WTC11 (cell line): ENCODE data around the gene FBXW4. TPM values are rescaled to one million over a fixed set of nuclear protein-coding genes. Genes with fewer than 3 reads are reported as not detected.

Source experiments
- AR ChIP-seq: fragments of 250-450 bp; sonication (Bioruptor Pico); IDR thresholded peaks from 2 replicates; pipeline ENCODE4 v1.9.0; 2021; ENCODE audit warnings: mild to moderate bottlenecking
- ARID4B ChIP-seq: sonication (generic); formaldehyde crosslinking; IDR thresholded peaks from 2 replicates; pipeline ENCODE4 v1.8.0; 2023; ENCODE audit warnings: missing genetic modification reagents, mild to moderate bottlenecking, borderline replicate concordance
- CREB1 ChIP-seq: sonication (generic); formaldehyde crosslinking; IDR thresholded peaks from 2 replicates; pipeline ENCODE4 v1.8.0; 2023; ENCODE audit warnings: mild to moderate bottlenecking, missing genetic modification reagents
- CREM ChIP-seq: sonication (generic); formaldehyde crosslinking; IDR thresholded peaks from 2 replicates; pipeline ENCODE4 v1.8.1; 2022; ENCODE audit warnings: mild to moderate bottlenecking, missing genetic modification reagents, moderate library complexity
- CTCF ChIP-seq: fragments of 200-600 bp; IDR thresholded peaks from 2 replicates; pipeline ENCODE4 v1.8.0; 2022; ENCODE audit warnings: antibody characterized with exemption
- ERG ChIP-seq: fragments of 250-450 bp; sonication (Bioruptor Pico); IDR thresholded peaks from 2 replicates; pipeline ENCODE4 v1.8.0; 2021; ENCODE audit warnings: mild to moderate bottlenecking
- GRHL2 ChIP-seq: fragments of 250-450 bp; sonication (Bioruptor Pico); IDR thresholded peaks from 2 replicates; pipeline ENCODE4 v1.8.0; 2022; ENCODE audit warnings: mild to moderate bottlenecking, moderate library complexity; ENCODE audit not compliant: insufficient replicate concordance, severe bottlenecking
- NFATC4 ChIP-seq: fragments of 250-450 bp; sonication (Bioruptor Pico); IDR thresholded peaks from 2 replicates; pipeline ENCODE4 v1.9.0; 2021; ENCODE audit warnings: mild to moderate bottlenecking
- NR1H2 ChIP-seq: sonication (generic); formaldehyde crosslinking; IDR thresholded peaks from 2 replicates; pipeline ENCODE4 v1.9.0; 2021; ENCODE audit warnings: mild to moderate bottlenecking, moderate library complexity, missing genetic modification reagents
- TCF7 ChIP-seq: sonication (generic); formaldehyde crosslinking; IDR thresholded peaks from 2 replicates; pipeline ENCODE4 v1.8.0; 2022; ENCODE audit warnings: mild to moderate bottlenecking, low read depth, missing genetic modification reagents, moderate library complexity
- USF1 ChIP-seq: sonication (generic); formaldehyde crosslinking; IDR thresholded peaks from 2 replicates; pipeline ENCODE4 v1.8.0; 2022; ENCODE audit warnings: mild to moderate bottlenecking, missing genetic modification reagents
- ZBTB21 ChIP-seq: sonication (generic); formaldehyde crosslinking; IDR thresholded peaks from 2 replicates; pipeline ENCODE4 v1.8.1; 2023; ENCODE audit warnings: mild to moderate bottlenecking, missing genetic modification reagents, borderline replicate concordance
- ZBTB43 ChIP-seq: sonication (generic); formaldehyde crosslinking; IDR thresholded peaks from 2 replicates; pipeline ENCODE4 v1.8.1; 2023; ENCODE audit warnings: mild to moderate bottlenecking, missing genetic modification reagents
- ZMAT4 ChIP-seq: fragments of 250-450 bp; sonication (Bioruptor Pico); IDR thresholded peaks from 2 replicates; pipeline ENCODE4 v1.9.0; 2021; ENCODE audit warnings: mild to moderate bottlenecking
- ZNF121 ChIP-seq: sonication (generic); formaldehyde crosslinking; IDR thresholded peaks from 2 replicates; pipeline ENCODE4 v1.8.0; 2023; ENCODE audit warnings: missing genetic modification reagents
- ZNF232 ChIP-seq: sonication (generic); formaldehyde crosslinking; IDR thresholded peaks from 2 replicates; pipeline ENCODE4 v1.8.0; 2022; ENCODE audit warnings: mild to moderate bottlenecking, missing genetic modification reagents
- ZNF396 ChIP-seq: fragments of 250-450 bp; sonication (Bioruptor Pico); IDR thresholded peaks from 2 replicates; pipeline ENCODE4 v1.8.0; 2021; ENCODE audit warnings: mild to moderate bottlenecking, moderate library complexity, borderline replicate concordance
- ZNF416 ChIP-seq: fragments of 250-450 bp; sonication (Bioruptor Pico); IDR thresholded peaks from 2 replicates; pipeline ENCODE4 v1.9.0; 2021; ENCODE audit warnings: mild to moderate bottlenecking, inconsistent platforms
- ZNF532 ChIP-seq: fragments of 250-450 bp; sonication (Bioruptor Pico); IDR thresholded peaks from 2 replicates; pipeline ENCODE4 v1.9.0; 2021; ENCODE audit warnings: mild to moderate bottlenecking, borderline replicate concordance
- total RNA-seq: library from RNA; stranded (reverse); gene quantifications from 3 replicates; pipeline ENCODE4 v1.2.3, GENCODE V29; 2021

FBXW4 gene
- total RNA-seq, 1 experiment from 2014 or later: 45.3 TPM

GRCh38 chr10:101693978-101694673 lies 844 bp downstream of the FBXW4 start (continued):
- no peak for TF ChIP-seq AR (CRISPR knock-in tag)
- TF ChIP-seq ERG (CRISPR knock-in tag): no peak
- TF ChIP-seq ZBTB43: peak; percentile 59; the same call in 1 of the 2 replicates
- TF ChIP-seq NFATC4 (CRISPR knock-in tag): no peak
- TF ChIP-seq CREM (CRISPR knock-in tag): no peak
- no peak for TF ChIP-seq ZNF121 (CRISPR knock-in tag)
- TF ChIP-seq ZBTB21 (CRISPR knock-in tag): no peak; the same call in 1 of the 2 replicates
- no peak for TF ChIP-seq NR1H2 (CRISPR knock-in tag)
- no peak for TF ChIP-seq GRHL2
- 0 out of 2 replicates have a peak, but pooled peaks have one; percentile 25 for TF ChIP-seq TCF7
- TF ChIP-seq ZNF232 (CRISPR knock-in tag): no peak
- peak; percentile 80 for TF ChIP-seq ZNF416 (CRISPR knock-in tag)
- TF ChIP-seq ZNF396 (CRISPR knock-in tag): no peak
- no peak for TF ChIP-seq CTCF
- no peak for TF ChIP-seq ZNF532
- no peak for TF ChIP-seq ZMAT4 (CRISPR knock-in tag)
- no peak for TF ChIP-seq USF1 (CRISPR knock-in tag)
- peak; percentile 26; the same call in 1 of the 2 replicates for TF ChIP-seq ARID4B (CRISPR knock-in tag)
- TF ChIP-seq CREB1 (CRISPR knock-in tag): no peak
